HepG2 (cell line): Measurements from ENCODE around the gene RBM44. TPM values are rescaled to one million over a fixed set of nuclear protein-coding genes. Genes with fewer than 3 reads are reported as not detected.
A peak's percentile ranks its signal among the peaks of the same experiment; 100 is the strongest.

Source experiments
- ATAC-seq: fragments of 200-7000 bp; cut with Tn5 transposase; 3 replicates; pipeline ENCODE4 v1.9.1; 2020; ENCODE audit warnings: mild to moderate bottlenecking, moderate library complexity
- BruUV-seq: library from RNA; stranded (reverse); fragments of 400-500 nt; replicated peaks from 2 replicates; lab custom pipeline; 2021; lab: Mats Ljungman, UMichigan
- CTCF ChIA-PET: fragments of 300-600 bp; formaldehyde crosslinking; extraction: SDS; loops from one replicate; lab custom pipeline; 2021; ENCODE audit warnings: low total read pairs, inconsistent platforms, low intra/inter-chr PET ratio; lab: Yijun Ruan, JAX
- POLR2A ChIA-PET: fragments of 350-600 bp; sonication (Branson Sonifier 250); formaldehyde crosslinking; loops from one replicate; lab custom pipeline; 2020; ENCODE audit warnings: antibody characterized with exemption, inconsistent platforms; lab: Yijun Ruan, JAX
- DNase-seq: peaks from one replicate; pipeline ENCODE4 v3.0.0-alpha.2; 2015; ENCODE audit warnings: low spot score
- FAIRE-seq: peaks from 3 replicates; lab custom pipeline; 2011; peaks lifted over from hg19 to GRCh38; lab: Jason Lieb, UNC
- H2AFZ ChIP-seq: one replicate; pipeline ENCODE4 v1.6.1; 2011; ENCODE audit warnings: low read length, inconsistent platforms
- H3K27ac ChIP-seq: fragments of 300-600 bp; 3 replicates; pipeline ENCODE4 v1.8.0; 2011; ENCODE audit warnings: mixed run types, mild to moderate bottlenecking, mixed read lengths, low read length, inconsistent platforms; ENCODE audit not compliant: insufficient read depth; ENCODE audit errors: extremely low read length
- H3K27me3 ChIP-seq, 2 experiments: fragments of 200-600 bp in 1 of 2; 2 replicates in 1 of 2; 3 replicates in 1 of 2; pipeline versions ENCODE4 v1.6.0 to v1.8.0; 2011; ENCODE audit warnings: low read length in 2 of 2, mild to moderate bottlenecking in 2 of 2, moderate library complexity in 2 of 2, inconsistent platforms in 1 of 2; ENCODE audit not compliant: insufficient read depth in 2 of 2, control insufficient read depth in 1 of 2
- H3K36me3 ChIP-seq, 2 experiments: fragments of 200-600 bp in 1 of 2; replicated peaks in 1 of 2; 2 replicates in 1 of 2; 3 replicates in 1 of 2; pipeline versions ENCODE4 v1.5.1 to v1.8.0; 2011; ENCODE audit warnings: low read length in 2 of 2, inconsistent platforms in 1 of 2; ENCODE audit not compliant: insufficient read depth in 2 of 2, control insufficient read depth in 1 of 2
- H3K4me1 ChIP-seq: 2 replicates; pipeline ENCODE4 v1.5.1; 2012; ENCODE audit warnings: low read length, inconsistent platforms; ENCODE audit not compliant: insufficient read depth
- H3K4me2 ChIP-seq: 2 replicates; pipeline ENCODE4 v1.6.0; 2011; ENCODE audit warnings: low read depth, low read length, inconsistent platforms
- H3K4me3 ChIP-seq, 3 experiments: fragments of 200-600 bp in 1 of 3; sonication (generic), shearing (Covaris generic) in 1 of 3; replicated peaks in 1 of 3; 2 replicates each; pipeline ENCODE4 v1.5.1; 2011 to 2016; ENCODE audit warnings: low read length in 3 of 3, inconsistent platforms in 2 of 3, low read depth in 2 of 3, mild to moderate bottlenecking in 2 of 3, control low read depth in 1 of 3, mixed read lengths in 1 of 3; ENCODE audit not compliant: insufficient read depth in 1 of 3
- H3K79me2 ChIP-seq: one replicate; pipeline ENCODE4 v1.6.1; 2011; ENCODE audit warnings: low read length, inconsistent platforms; ENCODE audit not compliant: insufficient read depth
- H3K9ac ChIP-seq: 2 replicates; pipeline ENCODE4 v1.6.0; 2011; ENCODE audit warnings: mild to moderate bottlenecking, low read depth, low read length, inconsistent platforms; ENCODE audit not compliant: insufficient read depth
- H3K9me3 ChIP-seq: 2 replicates; pipeline ENCODE4 v1.5.1; 2012; ENCODE audit warnings: mild to moderate bottlenecking, low read length
- H4K20me1 ChIP-seq: 2 replicates; pipeline ENCODE4 v1.6.0; 2011; ENCODE audit warnings: inconsistent platforms, mild to moderate bottlenecking, low read length, moderate library complexity; ENCODE audit not compliant: insufficient read depth
- AGO2 ChIP-seq: fragments of 200-400 bp; formaldehyde crosslinking; optimal IDR thresholded peaks from 2 replicates; pipeline ENCODE3; 2017; ENCODE audit warnings: mild to moderate bottlenecking, low read depth, low read length, moderate library complexity
- ARNT ChIP-seq: fragments of 450-650 bp; IDR thresholded peaks from 2 replicates; pipeline ENCODE4 v1.6.1; 2017
- EED ChIP-seq: sonication (generic); formaldehyde crosslinking; IDR thresholded peaks from 2 replicates; pipeline ENCODE4 v1.5.0; 2020; ENCODE audit warnings: mild to moderate bottlenecking, missing genetic modification reagents
- FOSL1 ChIP-seq: sonication (generic); formaldehyde crosslinking; IDR thresholded peaks from 2 replicates; pipeline ENCODE4 v1.9.0; 2021; ENCODE audit warnings: missing genetic modification reagents, borderline replicate concordance
- HNF4G ChIP-seq, 2 experiments: sonication (generic) in 1 of 2; formaldehyde crosslinking in 1 of 2; IDR thresholded peaks; 2 replicates each; pipeline versions ENCODE4 v1.4.0 to v1.6.1; 2011 to 2020; ENCODE audit warnings: borderline replicate concordance in 2 of 2, low read depth in 2 of 2, mild to moderate bottlenecking in 2 of 2, low read length in 1 of 2, missing genetic modification reagents in 1 of 2, moderate library complexity in 1 of 2
- HOXA9 ChIP-seq: sonication (generic); formaldehyde crosslinking; IDR thresholded peaks from 2 replicates; pipeline ENCODE4 v1.8.1; 2022; ENCODE audit warnings: missing genetic modification reagents, mild to moderate bottlenecking, moderate library complexity, borderline replicate concordance
- MEIS1 ChIP-seq: sonication (generic); formaldehyde crosslinking; IDR thresholded peaks from 2 replicates; pipeline ENCODE4 v1.9.0; 2021; ENCODE audit warnings: mild to moderate bottlenecking, missing genetic modification reagents, moderate library complexity, borderline replicate concordance
- MNT ChIP-seq: fragments of 450-650 bp; IDR thresholded peaks from 2 replicates; pipeline ENCODE4 v1.6.1; 2016
- MXD4 ChIP-seq: IDR thresholded peaks from 2 replicates; pipeline ENCODE4 v1.6.1; 2016; ENCODE audit warnings: mild to moderate bottlenecking, missing biosample characterization, missing genetic modification reagents
- RBM22 ChIP-seq: fragments of 200-400 bp; formaldehyde crosslinking; optimal IDR thresholded peaks from 2 replicates; pipeline ENCODE3; 2017; ENCODE audit warnings: mild to moderate bottlenecking, low read length, moderate library complexity
- SNAPC5 ChIP-seq: sonication (generic); formaldehyde crosslinking; IDR thresholded peaks from 2 replicates; pipeline ENCODE4 v1.8.1; 2023; ENCODE audit warnings: mild to moderate bottlenecking, missing genetic modification reagents, borderline replicate concordance
- ZNF3 ChIP-seq: IDR thresholded peaks from 2 replicates; pipeline ENCODE4 v1.7.0; 2017; ENCODE audit warnings: inconsistent platforms
- ZNF329 ChIP-seq: sonication (generic); formaldehyde crosslinking; IDR thresholded peaks from 2 replicates; pipeline ENCODE4 v1.9.0; 2021; ENCODE audit warnings: low read depth, mild to moderate bottlenecking, missing genetic modification reagents
- ZNF7 ChIP-seq: IDR thresholded peaks from 2 replicates; pipeline ENCODE4 v1.6.1; 2016; ENCODE audit warnings: missing biosample characterization, missing genetic modification reagents
- WGBS: methylation state at CpG from one replicate; pipeline ENCODE4 v1.1.6; 2017; ENCODE audit warnings: low lambda C conversion rate; 5-methylcytosine and 5-hydroxymethylcytosine counted together
- in situ Hi-C: cut with HindIII; loops from 2 replicates; pipeline ENCODE4 v1.10.0; 2017; ENCODE audit warnings: low pct_unique_long_range_greater_than_20kb; ENCODE audit not compliant: extremely low pct_ligation_motif_present
- intact Hi-C: fragments of 100-400 bp; cut with micrococcal nuclease; formaldehyde crosslinking; loops from one replicate; pipeline ENCODE4 v1.10.0; 2022; ENCODE audit not compliant: unreplicated experiment
- polyA plus RNA-seq, 8 experiments: library from polyadenylated mRNA; depleted of rRNA in 3 of 8; stranded (reverse) in 7 of 8; unstranded in 1 of 8; fragments of >200 nt; fragmentation: Illumina TruSeq in 4 of 8; extraction: Trizol in 4 of 8; gene quantifications; 2 replicates each; pipeline versions ENCODE4 v1.2.1 to v1.2.3, GENCODE V29; 2011 to 2016; ENCODE audit warnings: low read depth in 4 of 8, missing spikeins in 1 of 8, mixed read lengths in 1 of 8; ENCODE audit not compliant: insufficient read depth in 1 of 8
- total RNA-seq, 5 experiments: library from RNA; depleted of rRNA; stranded (reverse); fragments of >200 nt; fragmentation: Illumina TruSeq; extraction: Trizol; gene quantifications; 2 replicates each; pipeline ENCODE4 v1.2.3, GENCODE V29; 2016; ENCODE audit warnings: low read depth in 1 of 5
- TF ChIP-seq, protein P1 (sequence below): sonication (generic); formaldehyde crosslinking; IDR thresholded peaks from 2 replicates; pipeline ENCODE4 v1.5.0; 2020; ENCODE audit warnings: missing genetic modification reagents
- TF ChIP-seq, protein P2 (sequence below): sonication (generic); formaldehyde crosslinking; IDR thresholded peaks from 2 replicates; pipeline ENCODE4 v1.5.0; 2020; ENCODE audit warnings: mild to moderate bottlenecking, missing genetic modification reagents, borderline replicate concordance
- TF ChIP-seq, protein P3 (sequence below): IDR thresholded peaks from 2 replicates; pipeline ENCODE4 v1.6.1; 2012; ENCODE audit warnings: low read depth, low read length, improper control_type of control experiment

The RBM44 gene
- total and polyA plus RNA-seq, 2 of the 13 experiments (the other 11 are each of a cell fraction or from before 2014, with no cell fraction given), result 0.13 to 0.50 TPM

GRCh38 chr2:237754626-237755248 is 43.8 kb upstream of the RBM44 start:
- no peaks in the 10 kb centered on the region for H4K20me1 ChIP-seq
- ChIA-PET POLR2A (no interaction called here), CTCF (no interaction called here)
- H3K27me3 ChIP-seq, result no peaks in the 10 kb centered on the region
- no peaks in the 10 kb centered on the region for H3K9me3 ChIP-seq
- intact Hi-C loops (no loop called here), in situ Hi-C loops (no loop called here)
- H3K4me2 ChIP-seq, result no peak overlapping the region
- peaks cover 24 to 68% of the 10 kb centered on the region in 2 experiments for H3K36me3 ChIP-seq
- ATAC-seq (no peak), FAIRE-seq (no peak), DNase-seq (no peak)
- no peaks in the 10 kb centered on the region for H3K79me2 ChIP-seq
- no peak overlapping the region for H3K4me3 ChIP-seq
- H3K27ac ChIP-seq, result no peak overlapping the region
- WGBS, result 96% methylated on average over 12 of the region's 12 CpGs
- no peak overlapping the region for H3K9ac ChIP-seq
- no TSS peak for BruUV-seq
- H2AFZ ChIP-seq, result no peak overlapping the region
- H3K4me1 ChIP-seq, result no peaks in the 10 kb centered on the region
- TF ChIP-seq, protein P1, sequence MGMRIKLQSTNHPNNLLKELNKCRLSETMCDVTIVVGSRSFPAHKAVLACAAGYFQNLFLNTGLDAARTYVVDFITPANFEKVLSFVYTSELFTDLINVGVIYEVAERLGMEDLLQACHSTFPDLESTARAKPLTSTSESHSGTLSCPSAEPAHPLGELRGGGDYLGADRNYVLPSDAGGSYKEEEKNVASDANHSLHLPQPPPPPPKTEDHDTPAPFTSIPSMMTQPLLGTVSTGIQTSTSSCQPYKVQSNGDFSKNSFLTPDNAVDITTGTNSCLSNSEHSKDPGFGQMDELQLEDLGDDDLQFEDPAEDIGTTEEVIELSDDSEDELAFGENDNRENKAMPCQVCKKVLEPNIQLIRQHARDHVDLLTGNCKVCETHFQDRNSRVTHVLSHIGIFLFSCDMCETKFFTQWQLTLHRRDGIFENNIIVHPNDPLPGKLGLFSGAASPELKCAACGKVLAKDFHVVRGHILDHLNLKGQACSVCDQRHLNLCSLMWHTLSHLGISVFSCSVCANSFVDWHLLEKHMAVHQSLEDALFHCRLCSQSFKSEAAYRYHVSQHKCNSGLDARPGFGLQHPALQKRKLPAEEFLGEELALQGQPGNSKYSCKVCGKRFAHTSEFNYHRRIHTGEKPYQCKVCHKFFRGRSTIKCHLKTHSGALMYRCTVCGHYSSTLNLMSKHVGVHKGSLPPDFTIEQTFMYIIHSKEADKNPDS (CRISPR knock-in tag), result no peak
- TF ChIP-seq, protein P2, sequence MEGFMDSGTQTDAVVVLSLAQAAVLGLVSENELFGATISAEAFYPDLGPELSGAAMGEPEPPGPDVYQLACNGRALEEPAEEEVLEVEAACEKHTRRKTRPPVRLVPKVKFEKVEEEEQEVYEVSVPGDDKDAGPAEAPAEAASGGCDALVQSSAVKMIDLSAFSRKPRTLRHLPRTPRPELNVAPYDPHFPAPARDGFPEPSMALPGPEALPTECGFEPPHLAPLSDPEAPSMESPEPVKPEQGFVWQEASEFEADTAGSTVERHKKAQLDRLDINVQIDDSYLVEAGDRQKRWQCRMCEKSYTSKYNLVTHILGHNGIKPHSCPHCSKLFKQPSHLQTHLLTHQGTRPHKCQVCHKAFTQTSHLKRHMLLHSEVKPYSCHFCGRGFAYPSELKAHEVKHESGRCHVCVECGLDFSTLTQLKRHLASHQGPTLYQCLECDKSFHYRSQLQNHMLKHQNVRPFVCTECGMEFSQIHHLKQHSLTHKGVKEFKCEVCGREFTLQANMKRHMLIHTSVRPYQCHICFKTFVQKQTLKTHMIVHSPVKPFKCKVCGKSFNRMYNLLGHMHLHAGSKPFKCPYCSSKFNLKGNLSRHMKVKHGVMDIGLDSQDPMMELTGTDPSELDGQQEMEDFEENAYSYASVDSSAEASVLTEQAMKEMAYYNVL, result no peak
- TF ChIP-seq ZNF7 (CRISPR knock-in tag) (no peak), SNAPC5 (CRISPR knock-in tag) (no peak), HNF4G (IDR thresholded peaks at IDR 0.05; ENCODE audit: borderline replicate concordance, low read depth, low read length) (no peak), HNF4G (CRISPR knock-in tag; IDR thresholded peaks at IDR 0.05; ENCODE audit: borderline replicate concordance, low read depth) (no peak), ZNF329 (no peak), ZNF3 (CRISPR knock-in tag) (no peak), HOXA9 (CRISPR knock-in tag) (no peak), MXD4 (no peak), MNT (no peak), EED (CRISPR knock-in tag) (0 out of 2 replicates have a peak, but pooled peaks have one; percentile 40), FOSL1 (CRISPR knock-in tag) (no peak), AGO2 (peak; percentile 36), ARNT (no peak), MEIS1 (CRISPR knock-in tag) (no peak), RBM22 (peak; percentile 64)
- TF ChIP-seq, protein P3, sequence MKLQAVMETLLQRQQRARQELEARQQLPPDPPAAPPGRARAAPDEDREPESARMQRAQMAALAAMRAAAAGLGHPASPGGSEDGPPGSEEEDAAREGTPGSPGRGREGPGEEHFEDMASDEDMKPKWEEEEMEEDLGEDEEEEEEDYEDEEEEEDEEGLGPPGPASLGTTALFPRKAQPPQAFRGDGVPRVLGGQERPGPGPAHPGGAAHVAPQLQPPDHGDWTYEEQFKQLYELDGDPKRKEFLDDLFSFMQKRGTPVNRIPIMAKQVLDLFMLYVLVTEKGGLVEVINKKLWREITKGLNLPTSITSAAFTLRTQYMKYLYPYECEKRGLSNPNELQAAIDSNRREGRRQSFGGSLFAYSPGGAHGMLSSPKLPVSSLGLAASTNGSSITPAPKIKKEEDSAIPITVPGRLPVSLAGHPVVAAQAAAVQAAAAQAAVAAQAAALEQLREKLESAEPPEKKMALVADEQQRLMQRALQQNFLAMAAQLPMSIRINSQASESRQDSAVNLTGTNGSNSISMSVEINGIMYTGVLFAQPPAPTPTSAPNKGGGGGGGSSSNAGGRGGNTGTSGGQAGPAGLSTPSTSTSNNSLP, result no peak
